Liver (tissue), 3 donors: ENCODE results near the gene LMBRD1.

Experiments used
- EGR1 ChIP-seq, 2 donors: IDR thresholded peaks; 2 replicates each; pipeline ENCODE4 v1.6.1; 2016 to 2018; ENCODE audit warnings: antibody characterized with exemption in 2 of 2, low read depth in 2 of 2
- GABPA ChIP-seq, 2 donors: IDR thresholded peaks in 1 of 2; conservative IDR thresholded peaks in 1 of 2; 2 replicates each; pipeline ENCODE4 v1.6.1; 2016; ENCODE audit warnings: antibody characterized with exemption in 2 of 2, mild to moderate bottlenecking in 1 of 2, moderate library complexity in 1 of 2
- HNF4A ChIP-seq, 2 donors: conservative IDR thresholded peaks; 2 replicates each; pipeline ENCODE4 v1.6.1; 2016; ENCODE audit warnings: antibody characterized with exemption in 2 of 2, mild to moderate bottlenecking in 2 of 2
- HNF4G ChIP-seq: IDR thresholded peaks from 2 replicates; pipeline ENCODE4 v1.6.1; 2016; ENCODE audit warnings: antibody characterized with exemption
- RAD21 ChIP-seq, 2 donors: IDR thresholded peaks; 2 replicates each; pipeline ENCODE4 v1.6.1; 2016; ENCODE audit warnings: antibody characterized with exemption in 2 of 2, mild to moderate bottlenecking in 2 of 2
- RXRA ChIP-seq, 2 donors: IDR thresholded peaks; 2 replicates each; pipeline ENCODE4 v1.6.1; 2017 to 2018; ENCODE audit warnings: antibody characterized with exemption in 2 of 2, mild to moderate bottlenecking in 1 of 2
- TAF1 ChIP-seq: conservative IDR thresholded peaks from 2 replicates; pipeline ENCODE4 v1.6.1; 2016; ENCODE audit warnings: antibody characterized with exemption, mild to moderate bottlenecking
- YY1 ChIP-seq: IDR thresholded peaks from 2 replicates; pipeline ENCODE4 v1.6.1; 2016; ENCODE audit warnings: antibody characterized with exemption, mild to moderate bottlenecking
- TF ChIP-seq, protein P1 (sequence below): fragments of 150-350 bp; IDR thresholded peaks from 2 replicates; pipeline ENCODE4 v1.5.1; 2017; ENCODE audit warnings: improper control_type of control experiment, low read depth, low read length; ENCODE audit not compliant: missing input control
- TF ChIP-seq, protein P2 (sequence below): IDR thresholded peaks from 2 replicates; pipeline ENCODE4 v1.6.1; 2016; ENCODE audit warnings: antibody characterized with exemption
- TF ChIP-seq, protein P3 (sequence below): IDR thresholded peaks from 2 replicates; pipeline ENCODE4 v1.6.1; 2016; ENCODE audit warnings: antibody characterized with exemption
- TF ChIP-seq, protein P4 (sequence below): IDR thresholded peaks from 2 replicates; pipeline ENCODE4 v1.6.1; 2016; ENCODE audit warnings: antibody characterized with exemption, mild to moderate bottlenecking
- TF ChIP-seq, protein P5 (sequence below): IDR thresholded peaks from 2 replicates; pipeline ENCODE4 v1.6.1; 2016; ENCODE audit warnings: antibody characterized with exemption
- donor health status: healthy.
- donor health status: healthy.

DNA sequence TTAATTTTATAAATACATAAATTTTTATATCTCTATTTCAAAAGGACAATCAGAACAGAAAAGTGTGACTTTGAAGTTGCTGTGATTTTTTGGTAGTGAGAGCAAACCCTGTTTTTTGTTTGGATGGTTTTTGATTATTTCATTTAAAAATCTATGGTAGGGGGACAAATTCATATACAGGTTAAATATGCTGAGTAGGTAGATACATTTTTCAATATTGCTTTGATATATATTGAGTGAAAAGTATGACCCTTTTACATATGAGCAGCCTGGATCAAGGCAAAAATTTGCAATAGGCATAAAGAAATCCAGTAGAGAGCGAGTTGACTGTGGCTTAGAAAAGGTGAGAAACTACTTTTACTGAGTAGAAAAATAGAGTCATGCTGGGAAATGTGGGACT, 132.3 kb downstream of the LMBRD1 start:
- TF ChIP-seq RAD21 (IDR thresholded peaks at IDR 0.05) (no peak), TAF1 (no peak), GABPA (IDR thresholded peaks at IDR 0.05 in 1 of 2, conservative IDR thresholded peaks at IDR 0.05 in 1 of 2) (no peak), HNF4G (no peak), YY1 (no peak), EGR1 (IDR thresholded peaks at IDR 0.05; ENCODE audit: low read depth in 2 of 2) (no peak), HNF4A (conservative IDR thresholded peaks at IDR 0.05) (no peak), RXRA (IDR thresholded peaks at IDR 0.05) (no peak)
- TF ChIP-seq, protein P1, sequence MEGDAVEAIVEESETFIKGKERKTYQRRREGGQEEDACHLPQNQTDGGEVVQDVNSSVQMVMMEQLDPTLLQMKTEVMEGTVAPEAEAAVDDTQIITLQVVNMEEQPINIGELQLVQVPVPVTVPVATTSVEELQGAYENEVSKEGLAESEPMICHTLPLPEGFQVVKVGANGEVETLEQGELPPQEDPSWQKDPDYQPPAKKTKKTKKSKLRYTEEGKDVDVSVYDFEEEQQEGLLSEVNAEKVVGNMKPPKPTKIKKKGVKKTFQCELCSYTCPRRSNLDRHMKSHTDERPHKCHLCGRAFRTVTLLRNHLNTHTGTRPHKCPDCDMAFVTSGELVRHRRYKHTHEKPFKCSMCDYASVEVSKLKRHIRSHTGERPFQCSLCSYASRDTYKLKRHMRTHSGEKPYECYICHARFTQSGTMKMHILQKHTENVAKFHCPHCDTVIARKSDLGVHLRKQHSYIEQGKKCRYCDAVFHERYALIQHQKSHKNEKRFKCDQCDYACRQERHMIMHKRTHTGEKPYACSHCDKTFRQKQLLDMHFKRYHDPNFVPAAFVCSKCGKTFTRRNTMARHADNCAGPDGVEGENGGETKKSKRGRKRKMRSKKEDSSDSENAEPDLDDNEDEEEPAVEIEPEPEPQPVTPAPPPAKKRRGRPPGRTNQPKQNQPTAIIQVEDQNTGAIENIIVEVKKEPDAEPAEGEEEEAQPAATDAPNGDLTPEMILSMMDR: no peak
- TF ChIP-seq, protein P2, sequence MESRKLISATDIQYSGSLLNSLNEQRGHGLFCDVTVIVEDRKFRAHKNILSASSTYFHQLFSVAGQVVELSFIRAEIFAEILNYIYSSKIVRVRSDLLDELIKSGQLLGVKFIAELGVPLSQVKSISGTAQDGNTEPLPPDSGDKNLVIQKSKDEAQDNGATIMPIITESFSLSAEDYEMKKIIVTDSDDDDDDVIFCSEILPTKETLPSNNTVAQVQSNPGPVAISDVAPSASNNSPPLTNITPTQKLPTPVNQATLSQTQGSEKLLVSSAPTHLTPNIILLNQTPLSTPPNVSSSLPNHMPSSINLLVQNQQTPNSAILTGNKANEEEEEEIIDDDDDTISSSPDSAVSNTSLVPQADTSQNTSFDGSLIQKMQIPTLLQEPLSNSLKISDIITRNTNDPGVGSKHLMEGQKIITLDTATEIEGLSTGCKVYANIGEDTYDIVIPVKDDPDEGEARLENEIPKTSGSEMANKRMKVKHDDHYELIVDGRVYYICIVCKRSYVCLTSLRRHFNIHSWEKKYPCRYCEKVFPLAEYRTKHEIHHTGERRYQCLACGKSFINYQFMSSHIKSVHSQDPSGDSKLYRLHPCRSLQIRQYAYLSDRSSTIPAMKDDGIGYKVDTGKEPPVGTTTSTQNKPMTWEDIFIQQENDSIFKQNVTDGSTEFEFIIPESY: no peak
- TF ChIP-seq, protein P3, sequence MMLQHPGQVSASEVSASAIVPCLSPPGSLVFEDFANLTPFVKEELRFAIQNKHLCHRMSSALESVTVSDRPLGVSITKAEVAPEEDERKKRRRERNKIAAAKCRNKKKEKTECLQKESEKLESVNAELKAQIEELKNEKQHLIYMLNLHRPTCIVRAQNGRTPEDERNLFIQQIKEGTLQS: no peak
- TF ChIP-seq, protein P4, sequence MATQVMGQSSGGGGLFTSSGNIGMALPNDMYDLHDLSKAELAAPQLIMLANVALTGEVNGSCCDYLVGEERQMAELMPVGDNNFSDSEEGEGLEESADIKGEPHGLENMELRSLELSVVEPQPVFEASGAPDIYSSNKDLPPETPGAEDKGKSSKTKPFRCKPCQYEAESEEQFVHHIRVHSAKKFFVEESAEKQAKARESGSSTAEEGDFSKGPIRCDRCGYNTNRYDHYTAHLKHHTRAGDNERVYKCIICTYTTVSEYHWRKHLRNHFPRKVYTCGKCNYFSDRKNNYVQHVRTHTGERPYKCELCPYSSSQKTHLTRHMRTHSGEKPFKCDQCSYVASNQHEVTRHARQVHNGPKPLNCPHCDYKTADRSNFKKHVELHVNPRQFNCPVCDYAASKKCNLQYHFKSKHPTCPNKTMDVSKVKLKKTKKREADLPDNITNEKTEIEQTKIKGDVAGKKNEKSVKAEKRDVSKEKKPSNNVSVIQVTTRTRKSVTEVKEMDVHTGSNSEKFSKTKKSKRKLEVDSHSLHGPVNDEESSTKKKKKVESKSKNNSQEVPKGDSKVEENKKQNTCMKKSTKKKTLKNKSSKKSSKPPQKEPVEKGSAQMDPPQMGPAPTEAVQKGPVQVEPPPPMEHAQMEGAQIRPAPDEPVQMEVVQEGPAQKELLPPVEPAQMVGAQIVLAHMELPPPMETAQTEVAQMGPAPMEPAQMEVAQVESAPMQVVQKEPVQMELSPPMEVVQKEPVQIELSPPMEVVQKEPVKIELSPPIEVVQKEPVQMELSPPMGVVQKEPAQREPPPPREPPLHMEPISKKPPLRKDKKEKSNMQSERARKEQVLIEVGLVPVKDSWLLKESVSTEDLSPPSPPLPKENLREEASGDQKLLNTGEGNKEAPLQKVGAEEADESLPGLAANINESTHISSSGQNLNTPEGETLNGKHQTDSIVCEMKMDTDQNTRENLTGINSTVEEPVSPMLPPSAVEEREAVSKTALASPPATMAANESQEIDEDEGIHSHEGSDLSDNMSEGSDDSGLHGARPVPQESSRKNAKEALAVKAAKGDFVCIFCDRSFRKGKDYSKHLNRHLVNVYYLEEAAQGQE: no peak
- TF ChIP-seq, protein P5, sequence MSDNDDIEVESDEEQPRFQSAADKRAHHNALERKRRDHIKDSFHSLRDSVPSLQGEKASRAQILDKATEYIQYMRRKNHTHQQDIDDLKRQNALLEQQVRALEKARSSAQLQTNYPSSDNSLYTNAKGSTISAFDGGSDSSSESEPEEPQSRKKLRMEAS: no peak
